GM19351 (cell line): ENCODE results near the gene CLRN3.

ENCODE experiments used
- ATAC-seq: cut with Tn5 transposase; IDR thresholded peaks from one replicate; pipeline ENCODE4 v1.9.1; 2021; ENCODE audit warnings: mild to moderate bottlenecking, moderate library complexity; ENCODE audit not compliant: unreplicated experiment

The CLRN3 gene

DNA sequence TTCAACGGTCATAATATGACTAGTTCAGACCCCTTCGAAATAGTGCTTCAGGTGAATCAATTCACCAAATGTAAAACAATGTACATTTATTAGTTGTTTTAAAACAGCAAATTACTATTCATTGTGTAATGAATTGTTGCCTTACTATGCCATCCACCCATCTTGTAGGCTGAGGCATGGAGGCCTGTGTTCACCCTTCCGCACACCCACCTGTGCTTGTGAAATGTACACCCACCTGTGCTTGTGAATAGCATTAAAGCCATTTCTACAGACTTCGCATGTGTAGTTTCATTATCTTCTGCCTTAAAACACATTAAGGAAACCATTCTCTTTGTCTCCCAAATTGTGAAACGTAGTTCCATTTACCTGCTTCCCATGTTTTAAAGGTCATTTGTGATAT is 16.8 kb downstream of the CLRN3 start:
- ATAC-seq = no peak

DNA sequence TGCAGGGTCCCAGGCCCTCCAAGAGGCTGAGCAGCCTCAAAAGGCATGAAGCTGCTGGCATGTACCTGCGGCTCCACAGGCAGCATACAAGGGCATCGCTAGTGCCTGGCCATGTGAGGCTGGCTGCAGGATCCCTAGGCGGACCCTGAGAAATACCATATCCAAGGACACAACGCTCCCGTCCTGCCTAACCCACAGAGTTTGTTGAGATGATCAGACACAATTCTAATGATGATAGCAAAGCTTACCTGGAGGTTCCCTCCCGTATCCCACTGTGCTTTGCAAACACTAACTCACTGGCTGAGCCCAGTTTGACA is 17.3 kb downstream of the CLRN3 start:
- ATAC-seq = no peak

DNA sequence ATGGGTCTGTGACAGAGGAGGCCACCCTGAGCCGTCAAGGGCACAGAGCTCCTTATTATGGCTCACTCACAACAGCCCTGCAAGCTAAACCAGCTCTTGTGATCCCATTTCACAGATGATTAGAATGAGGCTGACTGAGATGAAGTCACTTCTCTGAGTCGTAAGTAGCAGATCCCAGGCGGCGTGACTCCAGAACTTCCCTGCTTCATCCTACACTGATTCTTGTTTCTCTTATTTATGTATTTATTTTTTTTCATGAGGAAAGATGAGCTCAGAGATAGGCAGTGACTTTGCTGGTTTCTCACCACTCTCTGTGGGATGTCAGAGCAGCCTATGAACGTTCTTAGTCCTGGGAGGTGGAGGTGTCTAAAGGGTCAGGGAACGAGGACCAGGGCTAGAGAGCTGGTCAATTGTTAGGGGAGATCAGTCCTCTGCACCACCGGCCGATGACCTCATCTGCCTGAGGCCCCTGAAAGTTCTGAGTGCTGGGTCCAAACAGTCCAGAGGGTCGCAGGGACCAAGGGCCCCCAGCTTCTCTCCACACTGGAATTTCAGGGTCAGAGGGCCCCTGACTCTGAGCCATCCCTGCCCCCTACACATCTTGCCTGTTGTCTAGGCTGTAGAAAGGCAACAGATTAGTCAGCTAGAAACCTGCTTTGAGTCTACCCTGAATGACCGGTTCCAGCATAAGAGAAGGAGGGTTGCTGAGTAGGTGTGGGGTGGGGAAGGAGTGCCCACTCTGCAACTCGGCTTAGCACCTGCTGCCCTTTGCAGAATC is 17.9 kb downstream of the CLRN3 start:
- no peak for ATAC-seq

DNA sequence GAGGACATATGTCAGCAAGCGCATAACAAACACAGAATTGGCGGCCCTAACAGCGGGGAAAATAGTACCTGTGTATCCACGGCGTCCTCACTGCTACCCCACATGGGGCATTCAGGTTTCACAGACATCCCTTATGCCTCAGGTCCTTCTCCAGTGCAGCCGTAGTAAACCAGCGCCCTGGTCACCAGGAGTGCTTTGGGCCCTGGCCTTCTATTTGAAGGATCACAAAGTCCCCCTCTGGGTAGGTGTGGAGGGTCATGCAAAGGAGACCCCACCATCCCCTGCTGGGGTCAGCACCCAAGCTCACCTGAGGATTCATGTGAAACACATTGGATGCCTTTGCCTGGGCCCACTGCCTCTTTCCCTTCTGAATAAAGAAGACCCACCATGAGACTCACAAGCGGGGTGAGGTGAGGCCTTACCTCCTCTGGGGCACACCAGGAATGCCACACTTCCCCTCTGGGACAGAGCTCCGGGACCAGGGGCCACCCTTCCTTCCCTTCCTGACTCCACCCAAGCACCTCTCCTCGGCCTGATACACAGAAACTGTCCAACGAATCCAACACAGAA is 18.8 kb downstream of the CLRN3 start:
- ATAC-seq = no peak

DNA sequence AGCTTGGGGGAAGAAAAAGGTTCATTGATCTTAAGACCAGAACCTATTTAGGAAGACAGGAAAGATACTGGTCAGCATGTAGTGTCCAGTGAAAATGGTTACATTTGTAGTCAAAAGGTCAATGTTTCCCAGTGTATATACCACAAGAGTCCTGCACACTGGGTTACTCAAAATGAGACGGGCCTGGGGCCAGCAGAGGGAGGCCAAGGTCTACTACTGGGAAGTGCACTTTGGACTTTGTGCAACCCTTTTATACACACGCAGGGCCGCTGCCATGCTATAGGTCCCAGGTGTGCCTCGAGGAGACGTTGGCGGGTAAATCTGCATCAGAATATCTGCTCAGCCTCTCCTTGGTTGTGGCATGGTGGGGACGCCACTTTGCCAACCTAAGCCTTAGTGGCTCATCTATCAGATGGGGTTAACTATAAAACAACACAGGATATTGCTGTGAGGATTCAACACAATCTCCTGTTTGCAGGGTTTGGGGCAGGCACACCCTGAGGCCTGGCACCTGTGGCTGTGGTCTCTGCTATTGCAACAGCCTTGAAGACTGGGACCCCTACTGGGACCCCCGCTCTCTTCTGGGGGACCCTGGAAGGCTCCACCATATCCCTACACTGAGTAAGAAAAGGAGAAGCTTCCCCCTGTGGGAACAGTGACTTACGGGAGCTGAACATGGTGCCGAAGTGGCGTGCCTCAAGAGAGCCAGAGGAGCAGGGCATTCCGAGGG is 19.7 kb downstream of the CLRN3 start:
- no peak for ATAC-seq

DNA sequence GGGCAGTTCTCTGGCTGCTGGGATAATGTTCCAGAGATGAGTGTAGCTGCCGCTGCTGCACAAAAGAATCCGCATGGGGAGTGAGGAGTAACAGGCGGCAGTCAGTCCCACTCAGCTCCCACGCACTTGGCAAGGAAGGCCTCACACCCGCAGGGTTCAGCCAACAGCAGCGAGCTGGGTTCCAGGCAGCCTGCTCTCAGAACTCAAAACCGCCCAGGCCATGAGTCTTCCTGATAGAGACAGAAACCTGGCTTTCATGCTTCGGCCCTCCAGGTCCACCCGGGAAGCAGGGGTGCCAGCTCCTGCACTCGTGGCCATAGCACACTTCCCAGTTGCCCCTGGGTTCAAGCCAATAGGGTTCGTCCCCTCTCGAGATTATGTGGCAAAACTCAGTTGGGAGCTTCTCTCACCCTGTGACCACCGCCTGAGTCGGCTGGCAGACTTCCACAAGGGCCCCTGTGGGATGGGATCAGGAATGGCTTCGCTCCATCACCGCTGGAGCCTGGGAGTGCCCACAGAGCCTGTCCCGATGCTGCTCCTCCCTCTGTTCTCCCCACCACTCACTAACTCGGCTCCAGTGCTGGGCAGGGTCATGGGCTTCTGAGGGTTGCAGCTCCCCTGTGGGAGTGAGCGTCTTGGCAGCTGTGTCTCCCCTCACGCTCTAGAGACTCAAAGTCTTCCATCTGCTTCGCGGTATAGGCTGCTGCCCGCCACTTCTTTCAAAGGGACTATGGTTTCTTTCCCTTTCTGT is 20.6 kb downstream of the CLRN3 start:
- ATAC-seq = no peak

DNA sequence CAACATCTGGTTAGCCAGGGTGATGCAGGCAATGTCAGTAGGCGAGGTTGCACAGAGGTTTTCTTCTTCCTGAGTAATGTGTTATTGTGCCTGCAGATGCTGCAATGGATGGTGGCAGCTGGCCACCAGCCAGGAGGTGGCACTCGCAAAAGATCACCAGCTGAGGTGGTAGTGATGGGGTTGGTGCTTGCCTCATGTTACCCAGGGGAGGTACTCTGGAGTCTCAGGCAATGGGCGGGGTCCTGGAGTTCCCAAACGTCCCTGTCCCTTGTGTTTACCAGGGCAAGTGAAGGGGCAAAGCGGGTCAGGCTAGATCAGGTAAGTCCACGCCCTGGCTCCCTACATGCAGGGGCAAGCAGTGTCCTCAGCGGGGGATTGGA is 21.1 kb downstream of the CLRN3 start:
- ATAC-seq = no peak

DNA sequence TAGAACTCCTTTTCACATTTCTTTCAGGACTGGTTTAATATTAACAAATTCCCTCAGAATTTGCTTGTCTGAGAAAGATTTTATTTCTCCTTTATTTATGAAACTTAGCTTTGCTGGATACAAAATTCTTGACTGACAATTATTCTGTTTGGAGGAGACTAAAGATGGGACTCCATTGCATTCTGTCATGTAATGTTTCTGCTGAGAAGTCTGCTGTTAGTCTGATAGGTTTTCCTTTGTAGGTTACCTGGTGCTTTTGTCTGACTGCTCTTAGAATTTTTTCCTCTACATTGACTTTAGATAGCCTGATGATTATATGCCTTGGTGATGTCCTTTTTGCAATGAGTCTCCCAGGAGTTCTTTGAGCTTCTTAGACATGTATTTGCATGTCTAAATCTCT is 23.4 kb downstream of the CLRN3 start:
- no peak for ATAC-seq

DNA sequence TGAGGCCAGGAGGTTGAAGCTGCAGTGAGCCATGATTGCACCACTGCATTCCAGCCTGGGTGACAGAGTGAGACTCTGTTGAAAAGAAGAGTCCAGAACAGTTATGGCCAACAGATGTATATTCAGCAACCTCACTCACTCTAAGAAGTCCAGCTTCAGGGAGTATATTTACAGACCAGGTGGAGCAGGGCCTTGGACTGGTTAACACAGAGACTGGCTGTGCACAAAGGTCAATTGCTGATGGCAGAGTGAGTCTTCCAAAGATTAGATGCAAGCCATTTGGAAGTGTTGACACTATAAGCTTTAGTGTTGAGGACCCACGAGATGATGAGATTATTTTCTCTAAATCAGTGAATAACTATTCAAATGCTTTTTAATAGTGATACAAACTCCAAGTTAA is 24.9 kb downstream of the CLRN3 start:
- ATAC-seq = no peak

DNA sequence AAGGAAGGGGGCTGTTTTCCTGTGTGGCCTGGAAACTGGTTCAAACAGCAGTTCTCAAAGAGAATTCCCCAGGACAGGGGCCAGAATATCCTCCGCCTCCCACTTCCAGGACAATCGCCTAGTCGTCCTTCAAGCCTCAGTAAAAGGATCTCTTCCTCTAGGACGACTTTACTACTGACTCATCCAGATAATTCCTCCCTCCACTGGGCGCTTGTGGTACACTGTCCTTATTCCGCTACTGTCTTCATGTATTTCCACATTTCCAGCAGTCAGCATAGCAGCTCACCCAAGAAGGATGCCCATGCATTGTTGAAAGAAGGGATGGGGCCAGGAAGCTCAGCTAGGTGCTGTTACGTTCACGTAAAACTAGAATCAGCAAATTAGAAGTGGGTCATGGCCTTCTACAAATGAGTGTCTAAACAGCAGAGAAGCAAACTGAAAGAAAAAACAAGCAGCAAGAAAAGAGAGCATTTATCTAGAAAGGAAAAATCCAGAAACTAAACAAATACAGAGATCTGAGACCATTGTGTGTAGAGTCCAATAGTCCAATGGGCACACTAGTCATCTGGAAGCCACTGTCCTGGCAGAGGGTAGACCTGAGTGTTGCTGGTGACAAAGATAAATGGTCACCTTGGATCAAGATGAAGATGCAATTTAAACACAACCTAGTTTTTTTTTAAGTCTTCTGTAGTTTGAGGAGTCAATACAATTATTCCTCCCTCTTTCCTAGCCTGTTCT is 26.3 kb downstream of the CLRN3 start:
- no peak for ATAC-seq

DNA sequence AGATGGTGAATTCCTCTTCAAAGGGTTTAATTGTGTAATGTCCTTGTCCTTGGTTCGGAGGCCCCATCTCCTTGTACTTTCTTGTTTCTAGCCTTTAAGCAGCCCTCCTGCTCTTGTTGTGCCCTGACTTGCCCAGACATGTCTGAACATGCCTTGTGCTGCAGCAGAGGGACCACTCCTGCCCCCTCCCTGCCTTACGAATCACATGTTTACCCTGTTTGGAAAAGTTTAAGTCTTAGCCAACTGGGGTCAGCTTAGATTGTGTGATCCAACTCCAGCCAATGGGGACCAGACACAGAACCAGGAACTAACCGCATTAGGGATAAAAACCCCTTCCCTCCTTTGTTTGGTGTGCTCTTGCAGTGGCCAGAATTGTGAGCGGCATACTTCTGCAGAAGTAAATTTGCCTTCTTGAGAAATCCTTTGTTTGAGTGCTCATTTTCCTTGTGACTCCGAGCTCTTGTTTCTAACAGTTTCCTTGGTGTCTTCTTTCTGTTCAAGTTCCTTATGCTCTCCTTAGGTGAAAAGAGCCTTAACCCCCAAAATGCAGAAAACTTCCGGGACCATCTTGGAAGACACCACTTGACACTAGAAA is 29.4 kb downstream of the CLRN3 start:
- no peak for ATAC-seq

DNA sequence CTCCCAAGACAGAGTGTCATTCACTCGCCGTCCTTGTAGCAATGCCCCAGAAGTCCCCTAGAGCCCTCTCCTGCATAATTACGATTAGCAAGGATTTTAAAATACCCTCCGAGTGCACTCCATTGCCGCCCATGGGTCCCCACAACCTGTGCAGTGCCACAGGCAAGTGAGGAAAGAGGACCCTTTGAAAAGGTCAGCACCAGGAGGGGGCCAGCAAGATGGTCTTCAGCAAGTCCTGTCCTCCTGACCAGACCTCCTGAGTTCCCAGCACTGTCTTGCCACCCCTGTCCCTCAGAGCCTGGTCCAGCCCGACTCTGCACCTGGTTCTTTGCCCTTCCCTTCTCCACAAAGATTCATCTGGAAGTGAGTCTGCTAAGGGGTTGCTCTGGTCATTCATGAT is 32.1 kb downstream of the CLRN3 start:
- no peak for ATAC-seq

DNA sequence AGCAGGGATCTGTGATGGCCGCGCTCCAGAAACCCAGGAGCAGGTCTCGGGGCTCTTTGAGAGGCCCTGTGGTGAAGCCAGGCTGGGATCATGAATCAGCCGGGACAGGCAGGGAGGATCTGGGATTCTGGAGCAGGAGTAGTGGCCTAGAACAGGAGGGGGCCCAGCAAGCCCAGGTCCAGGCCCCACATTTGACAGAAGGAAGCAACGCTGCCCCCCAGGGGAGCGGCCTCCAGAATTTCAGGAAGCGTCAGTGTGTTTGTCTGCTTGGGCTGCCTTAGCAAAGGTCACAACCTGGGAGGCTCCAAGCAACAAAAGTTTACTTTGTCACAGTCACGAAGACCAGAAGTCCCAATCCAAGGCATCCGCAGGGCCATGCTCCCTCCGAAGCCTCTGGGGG is 36.8 kb downstream of the CLRN3 start:
- no peak for ATAC-seq

DNA sequence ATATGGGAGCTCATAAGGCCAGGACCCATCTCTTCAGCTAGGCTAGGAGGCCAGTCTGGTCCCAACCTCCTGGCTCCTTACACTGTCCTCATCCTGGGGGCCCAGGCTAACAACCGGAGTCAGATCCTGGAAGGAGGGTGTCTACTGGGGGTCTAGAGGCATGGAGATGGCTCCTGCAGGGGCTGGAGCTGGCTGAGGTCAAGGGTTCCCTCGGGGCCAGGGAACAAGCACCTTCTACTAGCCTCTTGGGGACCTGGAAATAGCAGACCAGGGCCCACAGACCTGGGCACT is 37.2 kb downstream of the CLRN3 start:
- no peak for ATAC-seq

DNA sequence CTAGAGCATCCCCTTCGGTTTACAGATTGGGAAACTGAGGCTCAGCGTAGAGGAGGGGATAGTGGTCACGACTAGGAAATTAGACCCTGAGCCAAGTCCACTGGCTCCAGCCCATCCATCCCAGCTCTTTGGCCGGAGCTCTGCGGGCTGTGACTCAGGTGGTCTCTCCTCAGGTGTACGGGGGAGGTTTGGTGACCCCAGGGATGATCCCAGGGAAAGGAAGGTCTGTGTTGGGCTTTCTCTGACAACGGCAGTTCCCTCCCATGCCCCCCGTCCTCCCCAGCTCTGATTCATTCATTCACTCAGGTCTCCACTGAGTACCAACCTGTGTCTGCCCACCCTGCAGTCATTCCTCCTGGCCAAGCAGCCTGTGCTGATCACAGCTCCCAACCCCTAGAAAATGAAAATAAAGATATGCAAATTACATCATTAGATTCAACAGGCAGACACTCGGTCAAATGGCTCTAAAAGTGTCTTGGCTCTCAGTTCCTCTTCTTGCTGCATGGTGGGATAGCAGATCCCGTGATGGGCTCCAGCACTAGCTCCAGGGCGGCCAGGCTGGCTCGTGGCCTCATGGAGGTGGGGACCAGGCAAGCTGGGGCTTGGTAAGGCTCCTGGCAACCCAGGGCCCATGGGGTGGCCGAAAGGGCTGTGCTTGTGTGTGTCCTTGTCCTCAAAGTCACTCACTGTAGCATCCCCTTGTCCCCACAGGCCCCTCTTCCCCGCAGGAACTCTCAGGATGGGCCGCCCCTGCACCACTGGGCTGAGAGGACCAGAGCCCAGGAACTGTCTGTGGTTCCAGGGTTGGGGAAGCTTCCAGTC is 37.8 kb downstream of the CLRN3 start:
- ATAC-seq = peak; percentile 71

DNA sequence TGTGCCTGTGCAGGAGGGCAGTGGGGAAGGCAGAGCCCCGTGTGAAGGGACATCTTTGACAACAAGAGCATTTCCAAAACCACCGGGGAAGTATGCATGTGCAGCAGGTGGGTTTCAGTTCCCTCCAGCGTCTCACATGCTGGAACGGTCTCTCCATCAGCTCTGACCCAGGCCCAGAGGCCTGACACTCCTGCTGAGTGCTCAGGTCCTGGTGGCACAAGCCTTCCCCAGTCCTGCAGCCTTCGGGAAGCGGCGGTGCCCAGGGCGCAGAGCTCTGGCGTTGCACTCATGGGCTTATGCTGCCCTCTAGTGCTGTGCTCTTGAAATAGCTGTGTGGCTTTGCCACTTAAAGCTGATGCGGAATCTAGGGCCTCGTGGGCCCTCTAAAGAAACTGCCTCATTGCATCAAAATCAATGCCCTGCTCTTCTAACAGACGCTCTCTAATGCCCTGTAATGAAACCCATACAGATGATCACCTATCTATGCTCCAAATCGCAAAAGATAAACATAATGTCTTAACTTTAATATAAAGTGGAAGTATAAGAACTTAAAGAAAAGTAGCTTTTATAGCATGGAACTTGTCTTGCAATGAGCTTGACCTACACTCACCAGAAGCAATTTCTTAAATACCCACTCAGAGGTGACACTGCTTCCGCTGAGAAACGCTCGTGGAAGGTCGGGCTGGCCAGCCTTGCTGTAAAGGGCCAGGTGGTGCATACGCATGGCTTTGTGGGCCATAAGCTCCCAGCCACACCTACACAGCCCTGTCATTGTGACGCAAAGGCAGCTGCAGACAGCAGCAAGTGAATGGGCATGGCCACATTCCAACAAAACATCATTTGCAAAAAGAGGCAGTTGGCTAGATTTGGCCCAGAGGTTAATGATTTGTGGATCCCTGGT is 38.6 kb downstream of the CLRN3 start:
- ATAC-seq = peak; percentile 65

DNA sequence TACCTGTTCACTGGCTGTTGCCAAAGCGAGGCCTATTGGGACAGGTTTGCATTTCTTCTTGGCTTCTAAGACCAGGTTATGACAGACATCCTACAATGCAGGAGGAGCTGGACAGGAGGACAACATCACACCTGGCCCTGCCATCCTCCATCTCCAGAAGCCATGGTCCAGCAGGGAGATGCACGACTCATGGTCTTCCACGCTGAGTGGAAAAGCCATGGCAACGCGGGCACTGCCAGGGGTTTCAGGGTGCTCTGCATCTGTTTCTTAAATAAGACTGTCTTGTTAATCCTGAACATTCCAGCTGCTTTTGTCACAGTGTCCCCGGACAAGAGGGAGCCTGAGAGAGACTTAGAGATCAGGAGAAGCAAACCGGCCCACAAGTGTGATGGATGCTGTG is 40.3 kb downstream of the CLRN3 start:
- no peak for ATAC-seq

DNA sequence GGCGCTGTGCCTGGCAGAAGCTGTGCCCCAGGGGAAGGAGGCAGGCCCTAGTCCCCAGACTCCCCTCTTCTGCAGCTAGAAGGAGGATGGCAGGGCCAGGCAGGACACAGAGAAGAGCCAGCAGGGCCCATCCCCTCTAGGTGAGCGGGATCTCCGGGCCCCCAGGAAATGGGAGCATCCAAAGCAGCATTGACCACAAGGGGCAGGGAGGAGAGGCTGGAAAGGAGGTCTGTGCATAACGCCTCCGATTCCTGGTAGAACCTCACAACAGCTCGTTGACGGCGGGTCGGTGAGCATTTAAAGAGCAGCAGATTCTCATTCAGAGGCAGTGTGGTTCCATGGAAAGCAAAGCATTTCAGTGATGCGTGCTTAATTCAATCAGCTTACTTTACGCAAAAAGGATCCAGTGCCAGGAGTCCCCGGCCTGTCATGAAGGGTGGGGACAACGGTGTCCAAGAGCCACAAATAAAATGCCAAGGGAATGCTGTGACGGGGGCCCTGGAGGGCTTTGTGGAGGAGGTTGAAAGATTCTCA is 41.0 kb downstream of the CLRN3 start:
- no peak for ATAC-seq

DNA sequence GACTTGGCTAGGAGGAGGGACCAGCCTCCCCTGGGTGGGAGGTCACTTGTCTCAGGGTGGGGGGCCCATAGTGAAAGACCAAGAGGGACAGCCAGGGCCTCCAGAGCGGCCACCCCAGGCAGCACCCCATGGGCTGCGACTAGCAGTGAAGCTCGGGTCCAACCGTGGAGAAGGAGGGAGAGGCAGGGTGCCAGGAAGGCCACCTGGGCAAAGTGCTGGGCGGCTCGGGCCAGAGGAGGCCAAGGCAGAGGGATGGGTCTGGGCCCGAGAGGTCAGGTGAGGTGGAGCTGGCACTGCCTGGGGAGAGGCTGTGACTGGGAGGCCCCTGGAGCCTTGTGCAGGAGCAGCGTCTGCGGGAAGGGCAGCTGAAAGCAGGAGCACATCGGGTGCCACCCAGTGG is 41.8 kb downstream of the CLRN3 start:
- no peak for ATAC-seq
